Epithelial cell of prostate (primary cell): ENCODE data around the gene YAE1.

Source experiments
- DNase-seq: peaks from one replicate; pipeline ENCODE4 v3.0.0-alpha.2; 2011; ENCODE audit warnings: low read depth, low spot score
- H3K27ac ChIP-seq: fragments of 450-650 bp; 2 replicates; pipeline ENCODE4 v1.5.1; 2017; ENCODE audit warnings: mild to moderate bottlenecking

The YAE1 gene

DNA sequence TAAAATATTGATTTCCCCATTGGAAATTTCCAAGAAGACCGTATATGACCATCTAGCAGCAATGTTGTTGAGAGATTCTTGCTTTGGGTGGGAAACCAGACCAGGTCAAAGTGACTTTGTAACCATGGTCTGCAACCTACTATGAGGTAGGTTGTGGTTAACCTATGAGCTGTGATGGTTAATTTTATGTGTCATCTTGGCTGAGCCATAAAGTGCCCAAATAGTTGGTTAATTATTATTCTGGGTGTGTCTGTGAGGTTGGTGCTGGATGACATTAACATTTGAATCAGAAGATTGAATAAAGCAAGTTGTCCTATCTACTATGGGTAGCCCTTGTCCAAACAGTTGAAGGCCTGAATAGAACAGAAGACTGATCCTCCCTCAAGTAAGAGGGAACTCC is 38.9 kb downstream of the YAE1 start:
- H3K27ac ChIP-seq, result peak overlapping the region; percentile 96
- DNase-seq, result peak; percentile 45

DNA sequence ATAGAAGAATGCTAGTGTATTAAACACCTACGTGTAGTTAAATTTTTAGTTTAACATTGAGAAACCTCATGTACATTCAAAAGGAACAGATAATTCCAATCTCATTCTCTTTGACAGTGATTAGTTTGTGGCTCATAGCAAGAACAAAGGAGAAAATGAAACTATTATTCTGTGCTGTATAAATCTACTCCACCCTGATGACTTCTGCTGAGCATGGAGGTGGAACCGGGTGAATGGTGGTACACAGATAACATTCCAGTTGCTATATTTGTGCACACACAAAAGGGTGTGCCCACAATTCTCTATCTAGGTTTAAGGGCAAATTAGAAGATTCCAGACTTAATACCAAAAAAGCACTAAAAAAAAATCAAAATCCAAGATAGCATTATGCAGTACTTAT is 40.1 kb downstream of the YAE1 start:
- peak overlapping the region; percentile 96 for H3K27ac ChIP-seq
- no peak for DNase-seq

DNA sequence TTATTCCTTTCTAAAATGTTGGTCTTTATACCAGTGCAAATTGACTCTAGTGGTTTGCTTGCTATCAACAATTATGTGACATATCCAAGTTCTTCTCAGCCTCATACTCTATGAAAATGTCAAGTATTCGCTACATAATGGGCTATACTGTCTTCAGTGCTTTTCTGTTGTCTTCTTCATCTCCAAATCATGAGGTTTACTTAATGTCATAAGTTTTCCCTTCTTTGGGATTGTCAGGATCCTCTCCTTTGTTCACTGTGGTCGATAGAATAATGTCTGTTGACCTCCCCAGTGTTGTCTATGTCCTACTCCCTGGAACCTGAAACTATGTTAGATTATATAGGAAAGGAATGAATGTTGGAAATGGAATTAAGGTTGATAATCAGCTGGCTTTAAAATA is 40.7 kb downstream of the YAE1 start:
- H3K27ac ChIP-seq, result peak overlapping the region; percentile 96
- DNase-seq, result no peak

DNA sequence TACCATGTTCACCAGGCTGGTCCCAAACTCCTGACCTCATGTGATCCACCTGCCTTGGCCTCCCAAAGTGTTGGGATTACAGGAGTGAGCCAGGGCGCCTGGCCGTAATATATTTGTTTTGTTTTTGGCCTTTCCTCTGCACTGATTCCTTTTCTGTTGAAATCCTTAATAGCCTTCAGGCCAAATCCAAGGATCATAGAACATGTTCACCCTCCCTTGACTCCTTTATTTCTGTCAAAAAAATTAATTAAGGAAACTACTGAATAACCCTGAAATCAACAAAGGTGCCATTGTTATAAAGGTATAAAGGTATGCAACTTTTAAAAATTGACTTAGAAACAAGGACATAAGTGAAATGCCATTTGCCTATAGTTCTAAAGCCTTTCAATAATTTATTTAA is 41.7 kb downstream of the YAE1 start:
- H3K27ac ChIP-seq, result peak overlapping the region; percentile 96
- DNase-seq, result no peak

DNA sequence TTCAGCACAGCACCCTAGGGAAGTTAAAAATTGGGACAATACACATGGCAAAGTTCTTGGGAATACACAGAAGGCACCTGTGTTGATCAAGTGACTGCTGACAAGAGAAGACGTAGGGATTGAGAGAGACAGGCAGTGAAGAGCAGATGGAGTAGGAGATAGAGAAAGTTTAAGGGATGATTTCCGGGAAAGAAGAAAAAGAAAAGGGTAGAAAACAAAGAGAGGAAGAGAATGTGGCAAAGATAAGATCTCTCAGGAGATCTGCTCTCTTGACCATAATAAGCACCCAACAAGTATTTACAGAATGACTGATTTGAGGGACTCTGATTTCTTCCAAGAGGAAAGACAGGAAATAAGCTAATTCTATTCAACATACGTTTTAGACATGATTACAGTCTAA is 42.1 kb downstream of the YAE1 start:
- DNase-seq, result no peak
- H3K27ac ChIP-seq, result peak overlapping the region; percentile 96

DNA sequence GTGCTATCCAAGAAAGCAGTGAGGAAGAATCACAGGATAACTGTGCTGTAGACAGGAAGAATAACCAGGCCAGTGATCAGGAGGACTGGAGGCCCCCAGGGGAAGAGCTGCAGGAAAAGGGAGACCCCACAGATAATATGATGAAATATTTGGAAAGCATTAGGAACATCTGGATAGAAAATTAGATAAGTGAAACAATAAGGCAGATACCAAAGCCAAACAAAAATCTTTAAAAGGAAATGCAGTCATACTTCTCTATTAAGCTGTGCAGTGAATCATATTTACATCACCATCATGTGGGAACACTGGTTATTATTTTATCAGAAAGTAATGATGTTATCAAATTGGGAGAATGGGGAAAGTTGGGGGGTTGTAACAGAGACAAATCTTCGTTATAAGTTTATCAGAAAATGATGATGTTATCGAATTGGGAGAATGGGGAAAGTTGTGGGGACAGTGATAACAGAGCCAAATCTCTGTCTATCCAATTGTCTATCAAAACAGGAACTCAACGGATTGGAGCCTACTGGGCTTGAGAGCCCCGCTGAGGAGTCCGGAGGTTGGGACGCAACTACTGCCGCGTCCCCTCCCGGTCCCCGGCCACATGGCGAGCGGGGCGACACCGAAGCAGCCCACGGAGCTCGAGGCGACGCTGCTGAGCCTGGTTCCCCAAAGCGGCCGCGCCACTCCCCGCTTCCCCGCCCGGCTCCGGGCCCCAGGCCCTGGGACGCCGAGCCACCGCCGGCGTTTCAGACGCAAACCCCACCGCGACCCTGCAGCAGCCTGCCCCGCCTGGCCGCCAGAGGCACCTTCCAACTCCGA is 43.1 kb downstream of the YAE1 start:
- no peak for DNase-seq
- H3K27ac ChIP-seq, result peak overlapping the region; percentile 96

DNA sequence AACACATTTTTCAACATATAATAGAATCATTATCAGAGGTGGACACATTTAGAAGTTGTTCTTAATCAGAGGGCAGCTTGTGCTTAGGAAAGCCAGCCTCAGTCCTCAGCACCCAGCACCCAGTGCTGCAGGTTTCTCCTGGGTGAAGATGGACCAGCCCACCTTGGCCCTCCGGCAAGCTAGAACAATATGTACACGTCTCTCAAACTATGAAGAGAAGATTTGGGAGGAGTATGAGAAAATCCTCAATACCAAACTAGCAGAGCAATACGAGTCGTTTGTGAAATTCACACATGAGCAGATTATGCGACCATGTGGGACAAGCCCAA is 43.7 kb downstream of the YAE1 start:
- H3K27ac ChIP-seq, result peak overlapping the region; percentile 96
- no peak for DNase-seq

DNA sequence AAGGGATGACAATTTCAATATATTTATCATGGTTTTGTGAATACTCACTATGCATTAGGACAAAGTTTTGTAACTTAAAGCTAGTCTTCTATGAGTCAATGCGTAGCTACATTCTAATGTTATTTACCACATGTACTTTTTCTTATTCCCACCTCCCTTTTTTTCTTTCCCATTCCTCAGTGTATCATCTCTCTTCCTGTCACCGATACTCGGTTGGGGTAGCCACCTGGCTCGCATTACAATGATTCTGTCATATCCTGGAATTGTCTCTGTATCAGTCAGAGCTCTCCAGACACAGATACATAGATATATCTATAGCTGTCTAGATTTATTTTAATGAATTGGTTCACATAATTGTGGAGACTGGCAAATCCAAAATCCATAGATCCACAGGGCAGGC is 47.4 kb downstream of the YAE1 start:
- peak overlapping the region; percentile 54 for H3K27ac ChIP-seq
- no peak for DNase-seq

DNA sequence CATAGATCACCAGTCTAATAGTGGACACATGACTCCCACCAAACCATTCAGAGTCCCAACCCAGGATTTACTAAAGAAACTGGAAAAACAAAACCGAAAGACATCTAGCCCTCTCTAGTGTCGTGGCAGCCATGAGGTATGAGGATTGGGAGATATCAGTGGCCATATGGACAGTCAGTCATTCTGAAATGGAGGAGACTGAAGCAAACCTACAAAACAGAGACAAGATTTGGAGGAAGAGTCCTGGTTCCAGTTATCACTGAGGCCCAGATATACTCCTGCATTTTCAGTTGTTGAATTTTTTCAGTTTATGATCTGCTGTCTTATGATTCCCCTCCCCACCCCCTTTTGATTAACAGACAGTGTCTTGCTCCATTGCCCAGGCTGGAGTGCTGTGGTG is 48.1 kb downstream of the YAE1 start:
- peak overlapping the region; percentile 54 for H3K27ac ChIP-seq
- no peak for DNase-seq

DNA sequence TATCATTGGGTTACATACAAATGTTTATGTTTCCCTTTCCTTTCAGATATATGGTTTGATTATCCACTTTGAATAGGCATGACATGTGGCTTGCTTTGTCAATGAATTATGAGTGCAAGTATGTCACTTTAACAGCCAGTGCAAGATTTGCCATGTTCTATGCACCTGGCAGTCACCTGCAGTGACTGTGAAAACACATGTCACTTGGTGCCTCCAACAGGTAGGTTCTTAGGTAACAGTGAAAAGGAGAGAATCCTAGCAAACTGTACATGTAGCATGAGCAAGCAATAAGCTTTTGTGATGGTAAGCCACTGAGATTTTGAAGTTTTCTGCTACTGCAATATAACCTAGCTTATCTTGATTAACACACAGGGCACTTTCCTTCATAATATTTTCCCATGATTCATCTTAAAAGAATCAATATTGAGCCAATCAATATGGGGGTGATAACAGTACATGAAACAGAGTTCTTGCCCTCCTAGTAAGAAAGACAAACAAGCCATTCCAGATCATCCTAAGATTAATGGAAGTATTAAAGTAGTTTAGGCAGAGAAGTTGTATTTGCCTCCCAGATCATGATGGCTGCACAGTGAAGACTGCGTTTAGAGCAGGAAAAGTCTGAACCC is 49.3 kb downstream of the YAE1 start:
- DNase-seq, result no peak
- peak overlapping the region; percentile 18 for H3K27ac ChIP-seq

DNA sequence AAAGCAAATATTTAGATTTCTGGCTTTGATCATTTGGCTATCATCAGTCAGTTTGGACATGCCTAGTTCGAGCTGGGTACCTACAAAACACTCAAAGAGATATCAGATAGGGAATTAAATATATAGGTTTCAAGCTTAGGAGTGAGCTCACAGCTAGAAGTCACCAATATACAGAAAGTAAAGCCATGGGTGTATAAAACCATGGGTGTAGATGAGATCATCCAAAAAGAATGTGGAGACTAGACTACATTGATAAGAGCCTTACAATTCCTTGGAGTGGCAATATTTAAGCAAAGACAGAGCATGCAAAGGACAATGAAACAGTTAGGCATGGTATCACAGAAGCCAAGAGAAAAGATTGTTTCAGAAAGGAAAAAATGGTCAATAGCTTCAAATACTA is 49.9 kb downstream of the YAE1 start:
- no peak for DNase-seq
- H3K27ac ChIP-seq, result peak overlapping the region; percentile 18

DNA sequence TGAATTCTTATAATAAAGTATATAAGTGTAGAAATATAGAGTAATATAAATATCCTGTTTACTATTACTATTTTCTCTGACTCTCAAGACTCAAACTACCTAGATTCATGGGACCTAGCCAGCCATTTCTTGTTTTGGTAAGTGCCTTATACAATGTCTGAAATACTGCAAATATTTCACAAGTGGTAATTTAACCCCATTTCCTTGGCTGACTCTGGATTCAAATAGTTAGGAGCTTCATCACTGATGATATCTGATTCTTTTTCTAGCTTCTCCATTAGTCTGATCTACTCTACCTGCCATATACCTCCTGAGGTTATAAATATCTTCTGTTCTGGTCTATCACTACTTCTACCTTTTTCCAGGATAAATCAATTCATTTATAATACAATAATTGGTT is 50.8 kb downstream of the YAE1 start:
- no peak for DNase-seq
- no peak overlapping the region for H3K27ac ChIP-seq

DNA sequence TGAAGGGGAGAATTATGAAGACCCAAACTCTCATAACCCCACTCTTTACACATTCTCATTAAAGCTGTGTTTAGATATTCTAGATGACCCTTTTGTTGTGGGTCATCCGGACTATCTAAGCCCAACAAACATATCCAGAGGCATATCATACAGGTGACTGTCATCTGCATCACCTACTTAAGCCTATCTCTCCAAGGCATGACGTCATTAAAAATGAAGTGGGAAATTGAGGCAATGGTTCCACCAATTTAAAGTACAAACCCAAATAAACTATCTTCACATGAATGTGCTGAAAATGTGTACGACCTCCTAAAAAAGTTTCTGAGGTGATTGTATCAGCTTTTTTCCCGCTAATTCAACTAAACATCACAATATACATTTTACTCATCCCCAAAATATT is 52.7 kb downstream of the YAE1 start:
- no peak for DNase-seq
- no peak overlapping the region for H3K27ac ChIP-seq

DNA sequence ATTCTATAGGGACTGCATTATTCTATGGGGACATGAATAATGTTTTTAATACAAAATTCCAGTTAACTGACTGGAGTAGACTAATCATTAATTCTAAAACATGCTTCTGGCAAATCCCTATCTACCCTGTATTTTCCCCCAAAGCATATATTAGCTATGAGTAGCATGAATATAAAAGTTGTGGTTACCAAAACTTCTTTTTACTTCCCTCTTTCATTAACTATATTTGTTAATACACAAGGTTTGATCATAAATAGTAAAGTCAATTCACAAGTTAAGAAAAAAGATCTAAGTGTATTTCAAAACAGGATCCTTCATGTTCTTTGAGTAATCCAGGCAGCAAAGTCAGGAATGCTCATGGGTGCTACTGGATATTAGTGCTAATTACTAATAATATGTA is 54.3 kb downstream of the YAE1 start:
- no peak for DNase-seq
- peak overlapping the region; percentile 93 for H3K27ac ChIP-seq

DNA sequence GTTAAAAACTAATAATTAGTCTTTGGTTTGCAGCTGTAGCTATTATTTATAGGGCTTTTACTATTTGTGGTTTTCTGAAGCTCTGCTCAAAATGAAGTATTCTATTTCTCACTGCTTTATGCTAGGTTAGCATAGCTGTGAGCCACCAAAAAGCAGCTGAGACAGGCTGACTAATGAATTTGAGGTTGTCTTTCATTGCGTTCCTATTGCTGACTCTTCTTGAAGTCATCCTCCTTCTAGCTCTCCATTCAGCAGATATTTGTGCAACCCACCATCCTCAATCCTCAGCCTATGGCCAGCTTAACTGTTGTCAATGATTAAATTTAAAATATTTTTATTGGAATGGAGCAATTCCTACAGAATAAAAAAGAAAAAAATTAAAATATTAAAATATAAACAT is 55.1 kb downstream of the YAE1 start:
- DNase-seq, result peak; percentile 50

DNA sequence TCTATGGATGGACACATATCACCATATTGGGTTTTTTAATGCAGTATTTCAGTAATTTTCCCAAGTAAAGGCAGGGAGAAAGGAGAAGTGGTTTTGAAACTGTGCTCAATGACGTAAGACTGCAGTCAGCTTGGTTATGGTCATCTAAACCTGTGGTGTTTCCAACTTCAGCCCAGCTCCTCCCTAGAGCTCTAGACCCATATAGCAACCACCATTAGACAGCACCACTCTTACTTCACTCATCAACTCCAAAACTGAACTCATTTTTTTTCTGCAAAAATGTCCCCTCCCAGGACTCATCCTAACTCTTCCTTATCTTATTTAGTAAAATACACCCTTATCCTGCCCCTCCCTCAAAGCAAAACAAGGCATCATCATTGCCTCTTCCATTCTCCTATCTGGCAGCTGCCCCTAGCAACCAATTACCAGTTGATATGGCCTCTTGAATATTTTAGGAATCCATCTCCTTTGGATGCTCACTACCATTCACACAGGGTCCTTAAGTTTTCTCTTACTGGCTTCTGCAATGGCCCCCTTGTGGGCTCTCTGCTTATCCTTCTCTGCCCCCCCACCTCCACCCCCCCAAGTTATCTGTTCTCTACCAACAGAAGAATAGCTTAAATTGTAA is 55.7 kb downstream of the YAE1 start:
- peak overlapping the region; percentile 93 for H3K27ac ChIP-seq
- DNase-seq, result no peak

More for the DNA sequence above, 55.1 kb downstream of the YAE1 start:
- peak overlapping the region; percentile 93 for H3K27ac ChIP-seq
